Measurements from ENCODE around the gene KCNIP2.

The KCNIP2 gene

DNA sequence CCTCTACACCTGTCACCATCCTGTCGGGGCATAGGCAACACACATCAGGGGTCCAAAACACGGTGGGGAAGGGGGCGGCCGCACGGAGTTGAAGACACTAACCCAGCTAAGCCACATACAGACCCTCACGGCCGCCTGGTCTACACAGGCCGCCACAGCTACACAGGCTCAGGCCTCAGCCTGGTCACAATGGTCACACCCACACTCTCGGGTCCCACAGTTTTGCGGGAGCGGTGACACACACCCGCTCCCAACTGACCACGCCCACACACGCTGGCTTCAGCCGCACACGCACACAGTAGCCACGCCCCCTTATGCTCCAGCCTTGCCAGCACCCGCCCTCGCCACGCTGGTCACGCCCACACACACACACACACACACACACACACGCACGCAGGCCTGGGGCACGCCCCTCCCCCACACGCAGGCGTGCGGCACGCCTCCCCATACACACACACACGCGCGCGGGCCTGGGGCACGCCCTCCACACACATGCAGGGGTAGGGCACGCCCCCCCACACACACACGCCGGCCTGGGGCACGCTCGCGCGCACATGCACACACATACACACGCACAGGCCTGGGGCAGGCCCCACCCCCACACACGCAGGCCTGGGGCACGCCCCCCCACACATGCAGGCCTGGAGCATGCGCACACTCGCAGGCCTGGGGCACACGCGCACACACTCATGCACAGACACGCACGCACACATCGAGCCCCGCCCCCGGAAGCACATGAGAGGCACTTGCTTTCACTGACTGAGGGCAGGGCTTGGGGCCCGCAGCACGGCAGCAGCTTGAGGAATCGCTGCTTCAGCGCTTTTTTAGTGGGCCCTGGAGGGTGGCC is 13.1 kb downstream of the KCNIP2 start:
- H3K36me3 Mint-ChIP-seq (ENCODE audit: insufficient read depth): peaks cover 13% of the 10 kb centered on the region
- peaks cover 50% of the 10 kb centered on the region for H3K4me1 Mint-ChIP-seq
- peak overlapping the region; percentile 88 for H3K4me3 Mint-ChIP-seq
- H3K27ac Mint-ChIP-seq (ENCODE audit: low read depth): peak overlapping the region; percentile 94
- DNase-seq (ENCODE audit: low spot score in 2 of 2): peak; percentile 84 to 90
- H3K27me3 Mint-ChIP-seq: no peaks in the 10 kb centered on the region
- H3K9me3 Mint-ChIP-seq: no peaks in the 10 kb centered on the region
- ATAC-seq (replicated peaks; ENCODE audit: extremely low read depth, poor library complexity, severe bottlenecking): peak; percentile 80

DNA sequence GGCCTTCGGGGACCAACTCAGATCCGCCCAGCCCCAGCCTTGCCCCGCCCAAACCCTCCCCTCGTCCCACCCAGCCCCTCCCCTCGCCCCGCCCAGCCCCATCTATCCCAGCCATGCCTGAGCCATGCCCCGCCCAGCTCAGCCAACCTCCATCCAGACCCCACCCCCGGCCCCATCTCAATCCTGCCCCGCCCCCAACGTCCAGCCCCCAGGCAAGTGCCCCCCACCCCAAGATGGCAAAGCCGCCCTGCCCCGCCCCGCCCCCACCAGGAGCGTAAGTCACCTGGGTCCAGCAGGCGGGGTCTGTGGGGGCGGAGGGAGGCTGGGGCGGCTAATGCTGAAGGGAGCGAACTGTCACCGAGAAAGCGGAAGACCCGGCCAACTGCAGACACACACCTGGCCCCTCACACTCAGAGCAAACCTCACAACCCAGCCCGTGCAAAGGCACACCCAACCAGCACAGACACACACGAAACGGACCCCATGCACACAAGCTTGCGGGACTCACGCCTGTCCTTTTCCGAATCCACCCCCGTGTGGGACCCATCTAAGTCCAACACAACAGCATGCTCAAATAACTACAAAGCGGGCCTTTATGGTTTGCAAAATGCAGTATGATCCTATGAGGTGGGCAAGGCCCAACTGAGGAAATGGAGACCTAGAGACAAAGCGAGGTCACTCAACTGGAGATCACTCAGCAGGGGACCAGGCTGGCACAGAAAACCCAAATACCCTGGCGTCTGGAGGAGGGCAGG is 13.9 kb downstream of the KCNIP2 start:
- Mint-ChIP-seq H3K27me3 (no peaks in the 10 kb centered on the region), H3K27ac (ENCODE audit: low read depth) (peak overlapping the region; percentile 94), H3K4me1 (peaks cover 45% of the 10 kb centered on the region), H3K9me3 (no peaks in the 10 kb centered on the region), H3K4me3 (peak overlapping the region; percentile 88), H3K36me3 (ENCODE audit: insufficient read depth) (peaks cover 12% of the 10 kb centered on the region)
- peak; percentile 20 for ATAC-seq (replicated peaks; ENCODE audit: extremely low read depth, poor library complexity, severe bottlenecking)
- DNase-seq (ENCODE audit: low spot score in 2 of 2): peak in 1 of 2 donors; percentile 39

DNA sequence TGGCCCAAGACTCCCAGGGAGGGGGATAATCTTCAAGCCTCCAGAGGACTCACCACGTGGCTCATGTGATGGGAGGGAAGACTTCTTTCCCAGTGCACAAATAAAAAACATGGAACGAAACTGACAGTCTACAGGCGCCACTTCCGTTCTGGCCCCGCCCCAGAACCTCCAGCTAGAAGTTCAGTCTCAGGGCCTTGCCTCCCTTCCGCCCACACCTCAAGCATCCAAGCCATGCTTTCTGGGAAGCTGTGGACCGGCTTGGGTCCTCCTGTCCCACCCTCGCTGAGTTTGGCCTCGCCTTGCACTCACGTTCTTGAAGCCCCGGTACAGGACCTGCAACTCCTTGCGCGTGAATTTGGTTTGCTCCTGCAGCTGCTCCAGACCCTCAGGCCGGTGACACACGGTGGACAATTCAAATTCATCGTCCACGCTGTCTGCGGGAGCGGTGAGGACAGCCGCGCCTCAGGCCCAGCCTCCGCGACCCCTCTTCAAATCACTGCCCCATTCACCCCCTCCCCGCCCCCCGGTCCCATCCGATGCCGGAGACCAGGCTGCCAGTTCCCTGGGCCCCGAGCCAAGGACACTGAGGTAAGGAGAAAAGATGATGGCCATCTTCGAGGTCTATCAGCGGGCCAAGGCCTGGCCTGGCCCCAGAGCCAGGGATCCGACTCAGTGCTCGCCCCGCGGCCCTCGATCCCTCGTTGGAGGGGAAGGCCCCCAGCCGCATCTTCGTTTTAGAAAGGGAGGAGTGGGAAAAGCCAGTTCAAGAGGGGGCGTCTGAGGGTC is 14.6 kb downstream of the KCNIP2 start:
- Mint-ChIP-seq H3K4me3 (no peak overlapping the region), H3K27ac (ENCODE audit: low read depth) (no peak overlapping the region), H3K27me3 (no peaks in the 10 kb centered on the region), H3K4me1 (peaks cover 39% of the 10 kb centered on the region), H3K9me3 (no peaks in the 10 kb centered on the region), H3K36me3 (ENCODE audit: insufficient read depth) (peaks cover 16% of the 10 kb centered on the region)
- DNase-seq (ENCODE audit: low spot score in 2 of 2): no peak
- ATAC-seq (replicated peaks; ENCODE audit: extremely low read depth, poor library complexity, severe bottlenecking): no peak

DNA sequence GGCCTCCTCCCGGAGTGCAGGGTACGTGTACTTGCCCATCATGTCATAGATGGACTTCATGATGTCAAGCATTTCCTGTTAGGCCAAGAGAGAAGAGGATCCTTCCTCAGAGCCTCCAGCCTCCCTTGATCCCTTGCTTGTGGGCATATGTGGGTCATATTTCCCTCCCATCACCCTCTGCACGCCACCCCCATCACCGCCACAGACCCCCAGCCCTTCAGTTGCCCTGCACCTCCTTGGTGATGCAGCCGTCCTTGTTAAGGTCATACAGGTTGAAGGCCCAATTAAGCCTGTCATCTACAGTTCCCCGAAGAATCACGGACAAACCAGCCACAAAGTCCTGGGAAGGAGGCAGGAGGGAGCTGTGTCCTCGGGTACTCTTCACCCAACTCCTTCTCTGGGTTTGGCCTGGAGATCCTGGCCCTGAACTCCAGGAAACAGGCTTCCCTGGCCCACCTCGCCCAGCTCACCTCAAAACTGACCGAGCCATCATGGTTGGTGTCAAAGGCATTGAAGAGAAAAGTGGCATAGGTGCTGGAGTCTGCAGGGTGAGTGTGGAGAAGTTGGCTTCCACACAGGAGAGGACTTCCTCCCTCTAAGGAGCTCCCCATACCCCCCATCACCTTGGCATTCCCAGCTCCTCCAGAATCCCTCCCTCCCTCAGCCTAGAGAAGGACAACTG is 15.5 kb downstream of the KCNIP2 start:
- H3K27me3 Mint-ChIP-seq: no peaks in the 10 kb centered on the region
- peaks cover 16% of the 10 kb centered on the region for H3K36me3 Mint-ChIP-seq (ENCODE audit: insufficient read depth)
- no peak overlapping the region for H3K4me3 Mint-ChIP-seq
- no peaks in the 10 kb centered on the region for H3K9me3 Mint-ChIP-seq
- peaks cover 30% of the 10 kb centered on the region for H3K4me1 Mint-ChIP-seq
- ATAC-seq (replicated peaks; ENCODE audit: extremely low read depth, poor library complexity, severe bottlenecking): no peak
- no peak overlapping the region for H3K27ac Mint-ChIP-seq (ENCODE audit: low read depth)
- DNase-seq (ENCODE audit: low spot score in 2 of 2): no peak

DNA sequence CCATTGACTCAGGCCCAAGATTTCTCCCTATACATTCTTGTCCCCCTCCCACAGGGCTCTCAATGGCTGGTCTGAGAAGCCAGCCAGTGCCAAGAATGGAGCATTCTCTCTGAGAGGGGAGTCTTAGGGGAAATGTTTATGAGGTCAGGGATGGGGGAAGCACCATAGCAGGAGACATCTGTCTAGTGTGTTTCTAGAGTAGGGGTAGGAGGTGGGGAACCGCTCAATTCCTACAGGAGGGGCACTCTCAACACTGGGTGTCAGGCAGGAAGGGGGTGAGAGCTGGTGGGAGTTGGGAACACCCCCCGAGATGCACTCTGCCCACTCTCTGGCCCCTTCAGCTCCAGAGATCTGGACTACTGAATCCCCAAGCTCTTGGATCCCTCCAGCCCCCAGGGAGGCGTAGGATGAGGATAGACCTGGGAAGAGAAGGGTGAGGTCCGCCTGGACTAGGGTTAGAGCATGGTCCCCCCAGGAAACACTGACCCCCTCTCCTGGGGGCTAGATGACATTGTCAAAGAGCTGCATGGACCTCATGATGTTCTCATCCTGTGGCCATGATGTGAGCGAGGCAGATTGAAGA is 16.7 kb downstream of the KCNIP2 start:
- no peaks in the 10 kb centered on the region for H3K27me3 Mint-ChIP-seq
- H3K4me1 Mint-ChIP-seq: peaks cover 23% of the 10 kb centered on the region
- H3K4me3 Mint-ChIP-seq: no peak overlapping the region
- H3K36me3 Mint-ChIP-seq (ENCODE audit: insufficient read depth): peaks cover 15% of the 10 kb centered on the region
- DNase-seq (ENCODE audit: low spot score in 2 of 2) (no peak), ATAC-seq (replicated peaks; ENCODE audit: extremely low read depth, poor library complexity, severe bottlenecking) (no peak)
- H3K9me3 Mint-ChIP-seq: no peaks in the 10 kb centered on the region
- H3K27ac Mint-ChIP-seq (ENCODE audit: low read depth): no peak overlapping the region

DNA sequence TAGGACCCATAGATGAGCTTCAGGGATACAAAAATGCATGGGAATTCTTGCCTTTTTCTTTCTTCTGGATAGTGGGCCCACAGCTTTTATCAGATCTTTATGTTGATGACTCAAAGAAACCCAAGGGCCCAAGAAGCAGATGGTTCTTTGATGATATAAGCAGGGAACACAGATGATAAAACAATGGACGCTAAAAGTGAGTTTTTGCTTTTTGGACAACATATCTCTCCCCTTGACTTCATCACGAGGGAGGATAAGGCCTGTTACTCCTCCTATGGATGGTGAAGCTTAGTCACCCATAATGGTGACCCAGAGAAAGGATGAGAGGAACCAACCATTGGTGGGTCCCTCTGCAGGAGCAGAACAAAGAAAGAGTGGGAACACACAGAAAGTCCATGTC is 18.9 kb downstream of the KCNIP2 start:
- Mint-ChIP-seq H3K4me3 (no peak overlapping the region), H3K27me3 (no peaks in the 10 kb centered on the region), H3K27ac (ENCODE audit: low read depth) (no peak overlapping the region), H3K9me3 (no peaks in the 10 kb centered on the region), H3K4me1 (peaks cover 1% of the 10 kb centered on the region), H3K36me3 (ENCODE audit: insufficient read depth) (peaks cover 4% of the 10 kb centered on the region)
- DNase-seq (ENCODE audit: low spot score in 2 of 2) (no peak), ATAC-seq (replicated peaks; ENCODE audit: extremely low read depth, poor library complexity, severe bottlenecking) (no peak)

DNA sequence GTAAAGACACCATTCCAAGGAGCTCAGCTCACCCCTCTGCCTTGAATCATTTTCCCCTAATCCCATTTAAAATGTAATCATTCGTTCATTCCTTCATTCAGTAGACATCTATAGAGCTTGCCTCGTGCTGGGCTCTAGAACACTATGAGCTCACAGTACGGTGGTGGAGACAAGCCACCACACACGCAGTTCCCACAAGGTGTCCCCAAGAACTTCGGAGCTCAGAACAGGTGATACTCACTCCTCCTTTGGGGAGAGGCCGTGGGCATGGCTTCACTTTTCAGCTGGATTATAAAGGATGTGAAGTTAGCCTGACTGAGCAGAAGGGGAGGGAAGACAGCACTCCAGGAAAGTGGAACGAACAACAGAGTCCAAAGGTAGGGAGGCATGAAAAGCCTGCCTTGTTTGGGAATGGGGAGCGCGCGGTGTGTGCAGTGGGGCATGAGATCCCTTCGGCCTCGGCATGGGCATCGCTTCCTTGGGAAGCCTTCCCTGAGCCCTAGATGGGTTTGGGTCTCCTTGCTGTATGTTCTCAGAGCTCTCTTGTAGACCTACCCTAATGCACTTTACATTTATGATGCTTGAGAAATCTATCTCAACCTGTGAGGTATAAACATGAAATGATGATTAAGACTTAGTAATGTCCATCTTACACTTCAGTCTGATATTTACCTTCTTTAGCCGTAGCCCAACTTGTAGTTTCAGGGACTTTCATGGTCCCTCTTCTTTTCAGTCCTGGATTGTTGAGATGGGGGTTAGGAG is 24.5 kb downstream of the KCNIP2 start:
- peak overlapping the region; percentile 94 for H3K4me3 Mint-ChIP-seq
- H3K36me3 Mint-ChIP-seq (ENCODE audit: insufficient read depth): peaks cover 22% of the 10 kb centered on the region
- ATAC-seq (replicated peaks; ENCODE audit: extremely low read depth, poor library complexity, severe bottlenecking) (peak; percentile 35), DNase-seq (ENCODE audit: low spot score in 2 of 2) (no peak)
- H3K27ac Mint-ChIP-seq (ENCODE audit: low read depth): peak overlapping the region; percentile 98
- H3K27me3 Mint-ChIP-seq: no peaks in the 10 kb centered on the region
- peaks cover 35% of the 10 kb centered on the region for H3K4me1 Mint-ChIP-seq
- no peaks in the 10 kb centered on the region for H3K9me3 Mint-ChIP-seq

DNA sequence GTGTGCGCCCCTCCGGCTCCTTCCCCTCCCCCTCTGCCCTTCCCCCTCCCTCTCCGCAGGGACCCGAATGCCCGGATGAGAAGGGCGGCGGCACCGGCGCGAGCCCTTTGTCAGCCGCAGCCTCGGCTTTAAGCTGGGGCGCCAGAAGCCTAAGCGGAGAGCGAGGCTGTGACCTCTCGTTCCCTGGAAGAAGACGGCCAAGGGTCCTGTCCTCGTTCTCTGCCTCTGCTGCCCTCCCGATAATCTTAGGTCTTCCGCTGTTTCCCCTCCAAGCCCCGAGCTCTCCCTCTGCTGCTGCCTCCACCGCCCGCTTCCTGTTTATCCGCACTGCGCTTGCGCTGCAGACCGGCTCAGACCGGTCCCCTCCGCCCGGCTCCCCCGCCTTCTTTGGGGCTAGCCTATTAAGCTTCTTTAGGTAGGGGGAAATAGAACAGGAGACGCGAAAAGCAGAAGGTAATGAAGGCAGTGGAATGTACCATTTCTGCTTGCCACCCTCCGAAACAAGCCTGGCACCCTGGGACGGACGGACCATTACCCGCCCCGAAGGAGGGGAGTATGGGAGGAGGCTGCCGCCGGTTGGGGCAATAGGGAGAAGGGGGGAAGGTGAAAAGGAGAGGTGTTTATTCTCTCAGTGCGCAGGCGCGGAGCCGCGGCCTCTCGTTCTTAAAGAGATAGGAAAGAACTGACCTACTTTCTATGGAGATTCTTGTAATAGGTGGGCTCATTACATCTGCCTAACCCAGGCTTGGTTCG is 25.3 kb downstream of the KCNIP2 start, which contains the start of gene OGA:
Gene OGA (minus strand): TSS at position 326 of the 753 bp plus-strand sequence. CDS start 422 bp downstream, outside the sequence.
- no peaks in the 10 kb centered on the region for H3K27me3 Mint-ChIP-seq
- H3K9me3 Mint-ChIP-seq: no peaks in the 10 kb centered on the region
- H3K4me3 Mint-ChIP-seq: peak within 1 kb of the TSS; percentile 94
- ATAC-seq (replicated peaks; ENCODE audit: extremely low read depth, poor library complexity, severe bottlenecking): peak; percentile 97
- DNase-seq (ENCODE audit: low spot score in 2 of 2): peak; percentile 88 to 98
- H3K4me1 Mint-ChIP-seq: peaks cover 43% of the 10 kb centered on the region
- H3K36me3 Mint-ChIP-seq (ENCODE audit: insufficient read depth): peaks cover 23% of the 10 kb centered on the region
- peak within 1 kb of the TSS; percentile 98 for H3K27ac Mint-ChIP-seq (ENCODE audit: low read depth)

DNA sequence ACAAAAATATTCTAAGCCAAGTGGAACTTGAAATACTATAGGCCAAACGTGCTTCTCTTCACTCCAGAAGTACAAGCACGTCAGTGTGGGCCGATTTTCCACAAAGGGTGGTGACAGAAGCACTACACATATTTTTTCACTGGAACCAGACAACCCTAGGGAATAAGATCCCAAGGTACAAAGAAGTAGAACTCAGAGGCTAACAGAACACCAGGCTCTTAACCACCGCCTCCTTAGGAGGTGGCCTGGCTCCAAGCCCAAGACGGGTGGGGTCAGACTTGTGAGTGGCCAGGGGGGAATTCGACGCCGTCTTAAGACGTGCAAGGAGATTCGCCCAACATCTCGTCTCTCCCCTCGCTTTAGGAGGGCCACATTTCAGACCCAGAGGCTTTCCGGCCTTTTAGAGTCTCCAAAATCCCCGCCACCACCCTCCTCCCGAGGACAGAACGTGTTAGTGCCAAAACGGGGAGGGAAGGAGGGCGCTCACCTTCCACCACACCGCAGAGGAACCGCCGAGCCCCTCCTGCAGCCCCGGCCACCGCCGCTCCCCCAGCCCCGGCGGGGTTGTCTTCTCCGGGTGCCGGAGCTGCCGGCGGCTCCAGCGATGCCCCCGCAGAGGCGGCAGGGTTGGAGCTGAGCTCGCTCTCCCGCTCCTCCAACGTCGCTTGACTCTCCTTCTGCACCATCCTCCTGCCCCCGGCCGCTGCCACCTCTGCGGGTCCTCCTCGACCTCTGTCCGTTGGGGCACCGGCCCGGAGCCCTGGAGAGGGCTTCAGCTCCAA is 26.1 kb downstream of the KCNIP2 start:
- peak in 1 of 2 donors; percentile 30 for DNase-seq (ENCODE audit: low spot score in 2 of 2)
- peaks cover 51% of the 10 kb centered on the region for H3K4me1 Mint-ChIP-seq
- H3K27ac Mint-ChIP-seq (ENCODE audit: low read depth): peak overlapping the region; percentile 98
- no peaks in the 10 kb centered on the region for H3K9me3 Mint-ChIP-seq
- ATAC-seq (replicated peaks; ENCODE audit: extremely low read depth, poor library complexity, severe bottlenecking): peak; percentile 15
- H3K36me3 Mint-ChIP-seq (ENCODE audit: insufficient read depth): peaks cover 28% of the 10 kb centered on the region
- no peaks in the 10 kb centered on the region for H3K27me3 Mint-ChIP-seq
- H3K4me3 Mint-ChIP-seq: peak overlapping the region; percentile 94

DNA sequence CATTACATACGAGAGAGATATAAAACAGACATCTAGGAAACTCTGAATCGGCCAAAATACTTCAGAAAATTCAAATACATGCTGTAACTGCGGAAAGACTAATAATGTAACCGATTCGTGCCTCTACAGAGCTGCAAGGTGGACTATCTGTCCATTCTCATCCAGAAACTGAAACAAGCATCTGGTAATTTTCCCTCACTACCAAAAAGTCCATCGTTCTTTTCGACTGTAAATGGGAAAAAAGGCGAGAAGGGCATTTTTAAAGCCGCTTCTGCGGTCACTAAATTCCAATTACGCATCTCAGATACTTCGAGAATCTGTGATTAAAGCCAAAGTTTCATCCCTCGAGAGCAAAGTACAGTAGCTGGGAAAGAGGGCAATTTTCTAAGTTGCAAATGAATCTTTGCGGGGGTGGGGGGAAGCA is 26.7 kb downstream of the KCNIP2 start:
- H3K9me3 Mint-ChIP-seq: no peaks in the 10 kb centered on the region
- H3K4me1 Mint-ChIP-seq: peaks cover 56% of the 10 kb centered on the region
- ATAC-seq (replicated peaks; ENCODE audit: extremely low read depth, poor library complexity, severe bottlenecking) (no peak), DNase-seq (ENCODE audit: low spot score in 2 of 2) (no peak)
- peaks cover 32% of the 10 kb centered on the region for H3K36me3 Mint-ChIP-seq (ENCODE audit: insufficient read depth)
- H3K27me3 Mint-ChIP-seq: no peaks in the 10 kb centered on the region
- peak overlapping the region; percentile 98 for H3K27ac Mint-ChIP-seq (ENCODE audit: low read depth)
- peak overlapping the region; percentile 94 for H3K4me3 Mint-ChIP-seq

Data from central memory CD8-positive, alpha-beta T cell (primary cell).